GM12801 (cell line): ENCODE results near the gene ISCU.

ENCODE experiments used
- TF ChIP-seq, protein P1 (sequence below): IDR thresholded peaks from one replicate; pipeline ENCODE4 v1.5.1; 2011; ENCODE audit warnings: control low read depth; ENCODE audit not compliant: insufficient read length; ENCODE audit errors: extremely low read depth

Gene ISCU

DNA sequence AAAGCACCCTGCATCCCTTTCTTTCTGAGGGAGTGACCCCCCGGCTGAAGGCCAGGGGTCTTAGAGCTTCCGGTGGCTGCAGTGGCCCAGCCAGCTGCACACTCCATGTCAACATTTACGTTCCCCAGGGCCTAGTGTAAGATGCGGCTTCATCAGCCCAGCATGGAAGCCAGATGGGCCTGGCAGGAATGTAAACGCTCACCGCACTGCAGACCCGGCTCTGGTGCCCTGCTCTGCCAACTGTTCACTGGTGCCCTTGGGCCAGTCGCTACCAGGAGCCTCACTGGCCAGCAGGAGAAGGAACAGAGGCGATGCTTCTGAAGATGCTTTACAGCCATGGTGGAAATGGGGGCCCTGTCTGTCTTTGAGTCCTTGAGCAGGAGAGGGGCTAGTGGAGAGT is 44.1 kb downstream of the ISCU start:
- TF ChIP-seq, protein P1, sequence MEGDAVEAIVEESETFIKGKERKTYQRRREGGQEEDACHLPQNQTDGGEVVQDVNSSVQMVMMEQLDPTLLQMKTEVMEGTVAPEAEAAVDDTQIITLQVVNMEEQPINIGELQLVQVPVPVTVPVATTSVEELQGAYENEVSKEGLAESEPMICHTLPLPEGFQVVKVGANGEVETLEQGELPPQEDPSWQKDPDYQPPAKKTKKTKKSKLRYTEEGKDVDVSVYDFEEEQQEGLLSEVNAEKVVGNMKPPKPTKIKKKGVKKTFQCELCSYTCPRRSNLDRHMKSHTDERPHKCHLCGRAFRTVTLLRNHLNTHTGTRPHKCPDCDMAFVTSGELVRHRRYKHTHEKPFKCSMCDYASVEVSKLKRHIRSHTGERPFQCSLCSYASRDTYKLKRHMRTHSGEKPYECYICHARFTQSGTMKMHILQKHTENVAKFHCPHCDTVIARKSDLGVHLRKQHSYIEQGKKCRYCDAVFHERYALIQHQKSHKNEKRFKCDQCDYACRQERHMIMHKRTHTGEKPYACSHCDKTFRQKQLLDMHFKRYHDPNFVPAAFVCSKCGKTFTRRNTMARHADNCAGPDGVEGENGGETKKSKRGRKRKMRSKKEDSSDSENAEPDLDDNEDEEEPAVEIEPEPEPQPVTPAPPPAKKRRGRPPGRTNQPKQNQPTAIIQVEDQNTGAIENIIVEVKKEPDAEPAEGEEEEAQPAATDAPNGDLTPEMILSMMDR: no peak

DNA sequence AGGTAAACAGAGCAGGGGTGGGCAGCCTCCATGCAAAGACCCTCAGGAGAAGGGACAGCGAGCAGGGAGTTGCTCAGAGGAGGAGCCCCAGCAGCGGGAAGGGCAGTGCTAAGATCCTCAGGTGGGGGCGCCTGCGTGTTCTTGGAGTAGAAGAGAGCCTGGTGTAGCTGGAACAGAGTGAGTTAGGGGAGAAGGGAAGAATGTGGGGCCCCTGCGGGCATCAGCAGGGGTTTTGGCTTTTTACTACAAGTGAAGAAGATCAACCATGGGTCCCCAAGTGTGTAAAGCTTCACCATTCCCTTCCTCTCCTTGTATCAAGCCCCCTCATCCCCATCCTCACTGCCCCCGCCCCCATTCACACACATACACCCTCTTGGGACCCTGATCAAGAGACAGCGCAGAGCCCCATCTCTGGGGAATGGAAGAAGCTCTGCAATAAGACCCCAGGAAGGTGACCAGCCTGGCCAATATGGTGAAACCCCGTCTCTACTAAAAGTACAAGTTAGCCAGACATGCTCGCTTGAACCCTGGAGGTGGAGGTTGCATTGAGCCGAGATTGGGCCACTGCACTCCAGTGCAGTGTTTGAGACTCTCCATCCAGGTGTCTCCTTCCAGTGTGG is 45.7 kb downstream of the ISCU start:
- TF ChIP-seq, protein P1: no peak

DNA sequence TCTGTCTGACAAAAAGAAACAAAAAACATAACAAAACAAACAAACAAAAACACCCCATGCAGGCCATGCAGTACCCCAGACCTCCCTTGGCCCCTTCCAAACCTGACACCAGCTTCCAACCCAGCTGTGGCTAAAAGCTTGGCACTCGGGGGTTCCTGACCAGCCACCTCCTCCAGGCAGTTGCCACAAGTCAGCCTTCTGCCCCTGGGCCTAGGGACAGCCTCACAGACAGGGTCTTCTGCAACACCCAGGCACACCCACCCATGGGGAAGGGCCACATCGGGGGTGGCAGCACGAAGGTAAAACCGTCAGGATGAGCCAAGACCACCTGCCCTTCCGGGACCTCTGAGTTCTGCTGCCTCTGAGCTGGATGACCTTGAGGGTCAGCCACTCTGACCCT is 46.2 kb downstream of the ISCU start:
- TF ChIP-seq, protein P1: no peak

DNA sequence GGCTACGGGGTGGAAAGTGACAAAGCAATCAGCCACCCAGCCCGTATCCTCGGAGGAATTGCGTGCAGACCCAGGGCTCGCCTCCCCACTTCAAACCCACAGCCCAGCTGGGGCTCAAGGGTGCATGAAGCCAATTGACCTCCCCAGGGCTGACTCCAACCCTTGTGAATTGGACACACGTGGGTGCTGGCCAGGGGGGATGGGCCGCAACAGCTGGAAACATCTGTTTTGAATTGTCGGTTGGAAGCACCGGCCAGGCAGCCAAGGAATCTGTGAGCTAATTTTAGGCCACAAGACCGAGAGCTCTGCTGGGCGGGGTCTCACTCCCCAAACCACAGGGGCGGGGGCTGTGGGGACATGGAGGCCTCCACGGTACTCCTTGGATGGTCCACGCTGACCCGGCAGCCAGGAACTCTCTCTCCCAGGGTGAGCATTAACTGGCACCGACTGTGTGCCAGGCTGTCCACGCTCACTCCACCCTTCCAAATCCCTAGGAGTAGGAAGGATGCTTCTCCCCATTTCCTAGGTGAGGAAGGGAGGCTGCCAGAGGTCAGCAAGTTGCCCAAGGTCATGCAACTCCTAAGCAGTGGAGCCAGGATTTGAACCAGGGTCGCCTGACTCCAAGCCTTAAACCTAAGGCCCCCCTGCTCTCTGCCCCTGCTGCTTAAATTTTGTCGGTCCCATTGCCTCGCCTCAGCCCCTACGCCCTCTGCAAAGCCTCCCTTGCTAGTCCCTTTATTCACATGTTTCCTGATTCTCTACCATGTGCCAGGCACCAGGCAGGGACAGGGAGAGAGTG is 47.3 kb downstream of the ISCU start:
- TF ChIP-seq, protein P1: no peak

DNA sequence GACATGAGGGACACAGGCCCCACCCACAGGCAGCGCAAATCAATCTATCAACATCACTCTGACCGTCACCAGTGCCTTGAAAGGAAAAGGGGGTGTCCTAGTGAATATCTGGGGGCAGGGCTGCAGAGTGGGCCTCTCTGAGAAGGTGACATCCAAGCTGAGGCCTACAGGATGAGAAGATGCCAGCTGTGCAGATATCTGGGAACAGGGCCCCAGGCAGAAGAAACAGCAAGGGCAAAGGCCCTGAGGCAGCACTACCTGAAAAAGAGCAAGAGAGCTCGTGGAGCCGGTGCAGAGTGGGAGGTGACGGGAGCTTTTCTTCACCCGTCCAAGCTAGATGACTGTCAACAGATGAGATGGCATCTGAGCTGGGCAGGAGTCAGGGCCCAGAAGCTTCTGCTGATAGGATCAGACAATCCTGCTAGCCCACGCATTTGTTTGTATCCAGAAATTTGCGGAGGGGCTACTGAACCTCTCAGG is 48.0 kb downstream of the ISCU start:
- TF ChIP-seq, protein P1: no peak

DNA sequence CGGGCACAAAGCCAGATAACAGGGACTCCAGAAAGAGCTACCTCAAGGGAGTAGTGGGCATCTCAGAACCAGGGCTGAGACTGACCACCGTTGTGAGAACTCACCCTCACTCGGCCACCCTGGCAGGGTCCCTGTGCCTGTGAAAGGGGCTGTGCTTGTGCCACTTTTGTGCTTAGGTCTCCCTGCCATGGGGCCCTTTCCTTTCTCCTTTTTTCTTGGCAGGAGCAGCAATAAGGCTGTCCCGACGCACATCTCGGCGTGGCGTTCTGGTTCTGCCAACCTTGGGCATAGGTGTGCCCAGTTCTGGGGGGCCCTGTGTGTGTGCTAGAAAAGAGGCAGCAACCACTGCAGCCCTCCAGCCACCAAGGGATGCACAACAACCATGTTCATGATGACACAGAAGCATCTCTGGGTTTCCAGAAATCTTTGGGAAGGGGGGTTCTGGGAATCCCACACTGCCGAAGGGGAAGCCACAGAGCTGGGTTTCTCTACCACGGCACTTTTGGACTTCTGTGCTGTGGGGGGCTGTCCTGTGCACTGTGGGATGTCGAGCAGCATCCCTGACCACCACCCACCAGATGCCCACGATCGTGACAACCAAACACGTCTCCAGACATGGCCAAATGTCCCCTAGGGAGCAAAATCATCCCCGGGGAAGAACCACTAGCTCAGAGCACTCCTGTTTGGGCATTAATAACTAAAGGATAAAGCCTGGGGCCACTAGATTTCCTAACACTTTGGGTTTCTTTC is 48.6 kb downstream of the ISCU start:
- TF ChIP-seq, protein P1: no peak

DNA sequence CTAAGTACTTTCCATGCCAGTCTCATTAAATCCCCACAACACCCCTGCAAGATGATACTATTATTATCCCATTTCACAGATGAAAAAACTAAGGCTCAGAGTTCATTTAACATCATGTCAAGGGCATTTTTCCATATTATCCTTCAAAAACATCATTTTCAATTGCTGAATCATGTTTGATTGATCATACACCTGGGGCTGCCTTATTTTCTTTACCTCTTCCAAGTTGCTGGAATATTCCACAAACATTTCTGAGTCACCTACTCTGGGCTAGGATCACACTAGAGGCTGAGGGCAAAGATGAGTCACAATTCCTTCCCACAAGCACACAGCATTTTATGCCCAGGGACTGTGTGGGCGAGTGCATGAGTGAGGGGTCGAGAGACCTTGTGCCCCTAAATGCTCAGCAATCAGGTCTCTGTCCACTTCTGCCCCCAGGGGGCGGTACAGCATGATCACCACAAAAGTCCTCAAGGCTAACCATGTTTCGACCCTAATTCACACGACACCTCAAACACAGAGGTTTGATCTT is 49.6 kb downstream of the ISCU start:
- TF ChIP-seq, protein P1: no peak
